ENCODE results near the gene MMP2. TPM values are rescaled to one million over a fixed set of nuclear protein-coding genes. Genes with fewer than 3 reads are reported as not detected.

The MMP2 gene
- total RNA-seq, 1 experiment from 2014 or later, result 1.5 TPM

GRCh38 chr16:55490301-55490700 lies 11.3 kb downstream of the MMP2 start:
- Histone ChIP-seq H3K4me1 (ENCODE audit: control insufficient read depth in 1 of 2, insufficient read depth in 2 of 2, low read length in 2 of 2) (no peaks in the 10 kb centered on the region), H3K27me3 (ENCODE audit: insufficient read depth, low read length) (peaks cover 7% of the 10 kb centered on the region), H3K4me3 (replicated peaks in 1 of 2; ENCODE audit: low read depth in 1 of 2, low read length in 2 of 2) (no peak overlapping the region), H3K9me3 (ENCODE audit: control insufficient read depth in 1 of 2, insufficient read depth in 1 of 2, low read depth in 1 of 2, low read length in 2 of 2) (no peaks in the 10 kb centered on the region), H3K79me2 (ENCODE audit: insufficient read depth, low read length) (no peaks in the 10 kb centered on the region), H3K36me3 (ENCODE audit: control insufficient read depth in 1 of 2, insufficient read depth in 2 of 2, low read length in 2 of 2) (no peaks in the 10 kb centered on the region), H3K9ac (ENCODE audit: low read length) (no peak overlapping the region), H3K4me2 (ENCODE audit: low read length) (no peak overlapping the region), H3K27ac (ENCODE audit: low read depth, low read length) (no peak overlapping the region), H4K20me1 (ENCODE audit: insufficient read depth) (no peaks in the 10 kb centered on the region), H2AFZ (ENCODE audit: low read depth, low read length, poor library complexity, severe bottlenecking) (no peak overlapping the region), H3K9me2 (ENCODE audit: insufficient read depth) (no peaks in the 10 kb centered on the region)
- CTCF ChIA-PET, result no interaction called here
- no peak for ATAC-seq
- POLR2A ChIA-PET, result no interaction called here
- RAD21 ChIA-PET (ENCODE audit: low non-redundant PET in 1 of 2, low total read pairs in 2 of 2, uncharacterized antibody in 2 of 2, unreplicated experiment in 2 of 2), result no interaction called here
- intact Hi-C loops (cut with micrococcal nuclease), result no loop called here
- no TSS peak for BruUV-seq (replicated peaks)
- TF ChIP-seq CTCF (IDR thresholded peaks at IDR 0.05 in 2 of 3, conservative IDR thresholded peaks at IDR 0.05 in 1 of 3; ENCODE audit: borderline replicate concordance in 1 of 3, insufficient read depth in 1 of 3, low read depth in 2 of 3, low read length in 2 of 3) (no peak), EGR1 (IDR thresholded peaks at IDR 0.05; ENCODE audit: low read depth) (no peak), SRF (IDR thresholded peaks at IDR 0.05; ENCODE audit: low read depth) (no peak)
- DNase-seq (ENCODE audit: low read depth, low spot score), result no peak

- no TSS peak for BruUV-seq (replicated peaks)
- H3K9me2 ChIP-seq (ENCODE audit: insufficient read depth), result no peaks in the 10 kb centered on the region
- H3K36me3 ChIP-seq (ENCODE audit: control insufficient read depth in 1 of 2, insufficient read depth in 2 of 2, low read length in 2 of 2), result no peaks in the 10 kb centered on the region
- H3K27ac ChIP-seq (ENCODE audit: low read depth, low read length), result no peak overlapping the region
- POLR2A ChIA-PET, result no interaction called here
- H3K27me3 ChIP-seq (ENCODE audit: insufficient read depth, low read length), result peaks cover 7% of the 10 kb centered on the region
- CTCF ChIA-PET, result interaction anchor here (0.6 kb wide), 1 partner anchor 50 kb away, joined by 5 read pairs; no protein-coding TSS in a partner anchor
- H2AFZ ChIP-seq (ENCODE audit: low read depth, low read length, poor library complexity, severe bottlenecking), result no peak overlapping the region
- no peaks in the 10 kb centered on the region for H3K79me2 ChIP-seq (ENCODE audit: insufficient read depth, low read length)
- H3K9me3 ChIP-seq (ENCODE audit: control insufficient read depth in 1 of 2, insufficient read depth in 1 of 2, low read depth in 1 of 2, low read length in 2 of 2), result no peaks in the 10 kb centered on the region
- H3K4me3 ChIP-seq (replicated peaks in 1 of 2; ENCODE audit: low read depth in 1 of 2, low read length in 2 of 2), result no peak overlapping the region
- H3K4me2 ChIP-seq (ENCODE audit: low read length), result no peak overlapping the region
- H4K20me1 ChIP-seq (ENCODE audit: insufficient read depth), result no peaks in the 10 kb centered on the region
- RAD21 ChIA-PET (ENCODE audit: low non-redundant PET in 1 of 2, low total read pairs in 2 of 2, uncharacterized antibody in 2 of 2, unreplicated experiment in 2 of 2), result no interaction called here
- H3K9ac ChIP-seq (ENCODE audit: low read length), result no peak overlapping the region
- no peaks in the 10 kb centered on the region for H3K4me1 ChIP-seq (ENCODE audit: control insufficient read depth in 1 of 2, insufficient read depth in 2 of 2, low read length in 2 of 2)
- intact Hi-C loops (cut with micrococcal nuclease), result no loop called here
- DNase-seq (ENCODE audit: low read depth, low spot score) (no peak), ATAC-seq (no peak)
- TF ChIP-seq CTCF (IDR thresholded peaks at IDR 0.05 in 2 of 3, conservative IDR thresholded peaks at IDR 0.05 in 1 of 3; ENCODE audit: borderline replicate concordance in 1 of 3, insufficient read depth in 1 of 3, low read depth in 2 of 3, low read length in 2 of 3), result no peak
- TF ChIP-seq FOSL1 (IDR thresholded peaks at IDR 0.05; ENCODE audit: low read depth), result no peak
- TF ChIP-seq POLR2A (IDR thresholded peaks at IDR 0.05; ENCODE audit: borderline replicate concordance, extremely low read depth, insufficient read depth, insufficient read length), result no peak
- TF ChIP-seq MAX (IDR thresholded peaks at IDR 0.05), result no peak
- no peak for TF ChIP-seq POLR2AphosphoS5 (IDR thresholded peaks at IDR 0.05; ENCODE audit: low read depth, low read length)
- no peak for TF ChIP-seq EZH2phosphoT487 (IDR thresholded peaks at IDR 0.05; ENCODE audit: borderline replicate concordance)
- TF ChIP-seq JUND (IDR thresholded peaks at IDR 0.05), result no peak
- no peak for TF ChIP-seq ZNF274 (IDR thresholded peaks at IDR 0.05; ENCODE audit: low read depth, low read length)
- no peak for TF ChIP-seq SRF (IDR thresholded peaks at IDR 0.05; ENCODE audit: low read depth)
- TF ChIP-seq ATF3 (IDR thresholded peaks at IDR 0.05), result no peak
- TF ChIP-seq ZBTB33 (IDR thresholded peaks at IDR 0.05; ENCODE audit: extremely low read depth, insufficient replicate concordance, low read length), result no peak
- no peak for TF ChIP-seq CEBPB (IDR thresholded peaks at IDR 0.05; ENCODE audit: low read depth)
- no peak for TF ChIP-seq TCF7L2 (IDR thresholded peaks at IDR 0.05; ENCODE audit: borderline replicate concordance, extremely low read depth, insufficient read depth, insufficient read length)
Observed at GRCh38 chr16:55491691-55492090, 12.7 kb downstream of the MMP2 start.
